Measurements from ENCODE around the gene C6orf62.
A peak's percentile ranks its signal among the peaks of the same experiment; 100 is the strongest.
"Not testable (repeated sequence)": the region's sequence is repeated elsewhere in the genome, so short reads cannot be mapped to it uniquely, and the experiment has no call there.

C6orf62 gene
- 139 to 204 reads per million in 2 donors for total RNA-seq

GRCh38 chr6:24719125-24719971, at the start of gene C6orf62:
C6orf62 (minus strand) TSS chr6:24719154; CDS start chr6:24718668, 486 bp downstream.
- DNase-seq, result peak; percentile 33

- DNase-seq, result no peak
Measured at GRCh38 chr6:24768361-24768760, 49.4 kb upstream of the C6orf62 start.

- no peak for DNase-seq
Measured at GRCh38 chr6:24766680-24767462, 47.9 kb upstream of the C6orf62 start.

- DNase-seq, result not testable (repeated sequence)
Measured at GRCh38 chr6:24765968-24766367, 47.0 kb upstream of the C6orf62 start.

GRCh38 chr6:24764833-24765828, 46.2 kb upstream of the C6orf62 start:
- DNase-seq, result not testable (repeated sequence)

GRCh38 chr6:24763578-24763977, 44.6 kb upstream of the C6orf62 start:
- DNase-seq, result no peak

- no peak for DNase-seq
Measured at GRCh38 chr6:24761851-24762250, 42.9 kb upstream of the C6orf62 start.

- no peak for DNase-seq
Measured at GRCh38 chr6:24761193-24761835, 42.4 kb upstream of the C6orf62 start.

GRCh38 chr6:24760210-24760609, 41.3 kb upstream of the C6orf62 start:
- DNase-seq, result no peak

- DNase-seq, result no peak
Measured at GRCh38 chr6:24759718-24760117, 40.8 kb upstream of the C6orf62 start.

- no peak for DNase-seq
Measured at GRCh38 chr6:24757611-24758010, 38.7 kb upstream of the C6orf62 start.

GRCh38 chr6:24755279-24755678, 36.3 kb upstream of the C6orf62 start:
- no peak for DNase-seq

GRCh38 chr6:24754378-24754777, 35.4 kb upstream of the C6orf62 start:
- not testable (repeated sequence) for DNase-seq

GRCh38 chr6:24753545-24753944, 34.6 kb upstream of the C6orf62 start:
- DNase-seq, result no peak

GRCh38 chr6:24752917-24753492, 34.1 kb upstream of the C6orf62 start:
- DNase-seq, result no peak

GRCh38 chr6:24752503-24752902, 33.5 kb upstream of the C6orf62 start:
- DNase-seq, result no peak

GRCh38 chr6:24750878-24751277, 31.9 kb upstream of the C6orf62 start:
- DNase-seq, result not testable (repeated sequence)

- DNase-seq, result no peak
Measured at GRCh38 chr6:24749297-24749696, 30.3 kb upstream of the C6orf62 start.

GRCh38 chr6:24744911-24745310, 26.0 kb upstream of the C6orf62 start:
- DNase-seq, result no peak

- no peak for DNase-seq
Measured at GRCh38 chr6:24743944-24744335, 25.0 kb upstream of the C6orf62 start.

- DNase-seq, result no peak
Measured at GRCh38 chr6:24743265-24743943, 24.4 kb upstream of the C6orf62 start.
